HepG2 (cell line): Measurements from ENCODE around the gene TTLL8. TPM values are rescaled to one million over a fixed set of nuclear protein-coding genes. Genes with fewer than 3 reads are reported as not detected.
A peak's percentile ranks its signal among the peaks of the same experiment; 100 is the strongest.

Experiments used
- CBX5 ChIP-seq: sonication (generic); formaldehyde crosslinking; IDR thresholded peaks from 2 replicates; pipeline ENCODE4 v1.4.0; 2020; ENCODE audit warnings: missing genetic modification reagents, borderline replicate concordance
- GRHL1 ChIP-seq: sonication (generic); formaldehyde crosslinking; conservative IDR thresholded peaks from 2 replicates; pipeline ENCODE4 v1.8.0; 2022; ENCODE audit warnings: missing genetic modification reagents
- HBP1 ChIP-seq: IDR thresholded peaks from 2 replicates; pipeline ENCODE4 v1.6.1; 2016; ENCODE audit warnings: low read depth, control low read depth
- HMGXB4 ChIP-seq, 2 experiments: sonication (generic) in 1 of 2; formaldehyde crosslinking in 1 of 2; IDR thresholded peaks; 2 replicates each; pipeline versions ENCODE4 v1.4.0 to v1.6.1; 2018 to 2020; ENCODE audit warnings: missing genetic modification reagents in 2 of 2, borderline replicate concordance in 1 of 2, low read depth in 1 of 2, mild to moderate bottlenecking in 1 of 2, missing biosample characterization in 1 of 2
- HNRNPLL ChIP-seq: fragments of 200-400 bp; formaldehyde crosslinking; IDR thresholded peaks from 2 replicates; pipeline ENCODE4 v1.6.1; 2017; ENCODE audit warnings: mild to moderate bottlenecking, low read depth, low read length; ENCODE audit not compliant: poor library complexity, severe bottlenecking
- IKZF5 ChIP-seq: IDR thresholded peaks from 2 replicates; pipeline ENCODE4 v1.6.1; 2018; ENCODE audit warnings: missing genetic modification reagents, mild to moderate bottlenecking, missing compliant biosample characterization
- KDM4B ChIP-seq: sonication (generic); formaldehyde crosslinking; IDR thresholded peaks from 2 replicates; pipeline ENCODE4 v1.4.0; 2020; ENCODE audit warnings: missing genetic modification reagents
- PBX2 ChIP-seq: IDR thresholded peaks from 2 replicates; pipeline ENCODE4 v1.6.1; 2016; ENCODE audit warnings: control low read depth
- RFXANK ChIP-seq: IDR thresholded peaks from 2 replicates; pipeline ENCODE4 v1.6.1; 2016
- UBTF ChIP-seq: sonication (generic); formaldehyde crosslinking; IDR thresholded peaks from 2 replicates; pipeline ENCODE4 v1.4.0; 2020; ENCODE audit warnings: mild to moderate bottlenecking, missing genetic modification reagents
- XRCC5 ChIP-seq: fragments of 200-400 bp; formaldehyde crosslinking; optimal IDR thresholded peaks from 2 replicates; pipeline ENCODE3; 2017; ENCODE audit warnings: mild to moderate bottlenecking, low read length
- YY1 ChIP-seq: IDR thresholded peaks from 2 replicates; pipeline ENCODE4 v1.6.1; 2011; ENCODE audit warnings: low read length, low read depth, moderate library complexity, mild to moderate bottlenecking; ENCODE audit not compliant: insufficient read depth, insufficient replicate concordance
- ZNF180 ChIP-seq: sonication (generic); formaldehyde crosslinking; IDR thresholded peaks from 2 replicates; pipeline ENCODE4 v1.4.0; 2020; ENCODE audit warnings: low read depth, missing genetic modification reagents, borderline replicate concordance
- ZNF598 ChIP-seq: sonication (generic); formaldehyde crosslinking; IDR thresholded peaks from 2 replicates; pipeline ENCODE4 v1.5.1; 2020; ENCODE audit warnings: mild to moderate bottlenecking, missing genetic modification reagents, borderline replicate concordance
- ZNF749 ChIP-seq: sonication (generic); formaldehyde crosslinking; IDR thresholded peaks from 2 replicates; pipeline ENCODE4 v1.8.0; 2022; ENCODE audit warnings: mild to moderate bottlenecking, missing genetic modification reagents, moderate library complexity, borderline replicate concordance
- ZNF766 ChIP-seq: sonication (generic); formaldehyde crosslinking; IDR thresholded peaks from 2 replicates; pipeline ENCODE4 v1.5.0; 2020; ENCODE audit warnings: missing genetic modification reagents, borderline replicate concordance
- ZNF775 ChIP-seq: sonication (generic); formaldehyde crosslinking; IDR thresholded peaks from 2 replicates; pipeline ENCODE4 v1.4.0; 2020; ENCODE audit warnings: missing genetic modification reagents, mild to moderate bottlenecking, moderate library complexity, borderline replicate concordance
- polyA plus RNA-seq, 8 experiments: library from polyadenylated mRNA; depleted of rRNA in 3 of 8; stranded (reverse) in 7 of 8; unstranded in 1 of 8; fragments of >200 nt; fragmentation: Illumina TruSeq in 4 of 8; extraction: Trizol in 4 of 8; gene quantifications; 2 replicates each; pipeline versions ENCODE4 v1.2.1 to v1.2.3, GENCODE V29; 2011 to 2016; ENCODE audit warnings: low read depth in 4 of 8, missing spikeins in 1 of 8, mixed read lengths in 1 of 8; ENCODE audit not compliant: insufficient read depth in 1 of 8
- total RNA-seq, 5 experiments: library from RNA; depleted of rRNA; stranded (reverse); fragments of >200 nt; fragmentation: Illumina TruSeq; extraction: Trizol; gene quantifications; 2 replicates each; pipeline ENCODE4 v1.2.3, GENCODE V29; 2016; ENCODE audit warnings: low read depth in 1 of 5

Gene TTLL8
- total and polyA plus RNA-seq, 2 of the 13 experiments (the other 11 are each of a cell fraction or from before 2014, with no cell fraction given), result not detected

- TF ChIP-seq HBP1 (CRISPR knock-in tag), result 0 out of 2 replicates have a peak, but pooled peaks have one; percentile 42
- TF ChIP-seq IKZF5 (CRISPR knock-in tag), result no peak
- no peak for TF ChIP-seq RFXANK
- no peak for TF ChIP-seq ZNF598 (CRISPR knock-in tag)
- no peak for TF ChIP-seq CBX5 (CRISPR knock-in tag)
- TF ChIP-seq ZNF180 (CRISPR knock-in tag), result no peak
- no peak for TF ChIP-seq PBX2 (CRISPR knock-in tag)
- no peak for TF ChIP-seq GRHL1 (CRISPR knock-in tag)
- no peak for TF ChIP-seq KDM4B (CRISPR knock-in tag)
- TF ChIP-seq ZNF775 (CRISPR knock-in tag), result no peak
- peak; percentile 37 for TF ChIP-seq YY1
- 0 out of 2 replicates have a peak, but pooled peaks have one; percentile 31 for TF ChIP-seq UBTF (CRISPR knock-in tag)
- TF ChIP-seq HMGXB4 (CRISPR knock-in tag; IDR thresholded peaks at IDR 0.05; ENCODE audit: borderline replicate concordance in 1 of 2, low read depth in 1 of 2), result peak; percentile 31 to 32; a peak in 1 of 4 replicates
- no peak for TF ChIP-seq ZNF766
- TF ChIP-seq XRCC5, result peak; percentile 52
- no peak for TF ChIP-seq HNRNPLL
- TF ChIP-seq ZNF749 (CRISPR knock-in tag), result no peak
Observed at GRCh38 chr22:49992921-49993648, 65.0 kb downstream of the TTLL8 start (continued).
